ENCODE results near the gene NPLOC4.
A peak's percentile ranks its signal among the peaks of the same experiment; 100 is the strongest.

The NPLOC4 gene

GRCh38 chr17:81515530-81516041 is 121.3 kb downstream of the NPLOC4 start:
- DNase-seq = peak; percentile 63

- peak; percentile 85 for DNase-seq
These were observed 122.0 kb downstream of the NPLOC4 start for GRCh38 chr17:81514739-81515529.

GRCh38 chr17:81514489-81514738 is 122.5 kb downstream of the NPLOC4 start:
- DNase-seq = no peak

GRCh38 chr17:81513753-81514488 is 123.0 kb downstream of the NPLOC4 start:
- peak; percentile 87 for DNase-seq

- no peak for DNase-seq
These were observed 123.5 kb downstream of the NPLOC4 start for GRCh38 chr17:81513372-81513752.

- peak; percentile 96 for DNase-seq
These were observed 124.1 kb downstream of the NPLOC4 start, which contains the start of gene ACTG1 for GRCh38 chr17:81512562-81513371. Gene ACTG1 (minus strand): TSS chr17:81512799. CDS start chr17:81512354, 445 bp downstream.

- DNase-seq = no peak
These were observed 124.9 kb downstream of the NPLOC4 start for GRCh38 chr17:81511804-81512561.

- peak; percentile 82 for DNase-seq
These were observed 125.4 kb downstream of the NPLOC4 start for GRCh38 chr17:81511554-81511803.

- DNase-seq = peak; percentile 80
These were observed 125.9 kb downstream of the NPLOC4 start for GRCh38 chr17:81510785-81511553.

GRCh38 chr17:81509972-81510784 is 126.7 kb downstream of the NPLOC4 start:
- DNase-seq = peak; percentile 67

GRCh38 chr17:81509207-81509971 is 127.5 kb downstream of the NPLOC4 start:
- peak; percentile 69 for DNase-seq

- DNase-seq = no peak
These were observed 128.2 kb downstream of the NPLOC4 start for GRCh38 chr17:81508639-81509206.
